GM12878 (cell line): ENCODE measurements around the gene SPCS1.

Experiments
- CBX5 ChIP-seq: sonication (generic); IDR thresholded peaks from 2 replicates; pipeline ENCODE4 v1.6.1; 2016; ENCODE audit warnings: low read depth, moderate library complexity, mild to moderate bottlenecking, inconsistent platforms
- CEBPZ ChIP-seq: fragments of 150-350 bp; IDR thresholded peaks from 2 replicates; pipeline ENCODE4 v1.6.1; 2016; ENCODE audit warnings: low read depth, low read length
- CREB1 ChIP-seq: IDR thresholded peaks from 2 replicates; pipeline ENCODE4 v1.6.1; 2012; ENCODE audit warnings: low read depth, mild to moderate bottlenecking, inconsistent platforms
- EZH2 ChIP-seq: IDR thresholded peaks from 2 replicates; pipeline ENCODE4 v1.6.1; 2012; ENCODE audit warnings: low read depth, mild to moderate bottlenecking, control low read depth, inconsistent platforms, low read length, borderline replicate concordance; ENCODE audit not compliant: control insufficient read depth
- USF2 ChIP-seq: IDR thresholded peaks from 2 replicates; pipeline ENCODE4 v1.6.1; 2011; ENCODE audit warnings: low read depth, low read length, improper control_type of control experiment, borderline replicate concordance

GRCh38 chr3:52743152-52743551 is 37.2 kb downstream of the SPCS1 start:
- TF ChIP-seq EZH2 (no peak), CREB1 (no peak), CEBPZ (no peak), USF2 (no peak), CBX5 (no peak)
